PFSK-1 (cell line): Measurements from ENCODE around the gene RAB14.

Source experiments
- FOXP2 ChIP-seq: optimal IDR thresholded peaks from 2 replicates; pipeline ENCODE3; 2011; ENCODE audit warnings: borderline replicate concordance, control low read depth, inconsistent platforms; ENCODE audit not compliant: insufficient read depth; ENCODE audit errors: extremely low read length, extremely low read depth
- POLR2AphosphoS5 ChIP-seq: IDR thresholded peaks from 2 replicates; pipeline ENCODE4 v1.6.1; 2012; ENCODE audit warnings: low read depth, mild to moderate bottlenecking, control low read depth, low read length, moderate library complexity
- REST ChIP-seq, 2 experiments: IDR thresholded peaks; 2 replicates each; pipeline versions ENCODE4 v1.6.1 to v1.8.0; 2011 to 2012; ENCODE audit warnings: low read depth in 2 of 2, low read length in 2 of 2, control low read depth in 1 of 2, inconsistent platforms in 1 of 2, mild to moderate bottlenecking in 1 of 2, moderate library complexity in 1 of 2; ENCODE audit not compliant: insufficient read depth in 1 of 2
- SIN3A ChIP-seq: IDR thresholded peaks from 2 replicates; pipeline ENCODE4 v1.6.1; 2012; ENCODE audit warnings: mild to moderate bottlenecking, low read length, moderate library complexity, borderline replicate concordance; ENCODE audit not compliant: insufficient read depth
- TAF1 ChIP-seq: IDR thresholded peaks from 2 replicates; pipeline ENCODE4 v1.6.1; 2012; ENCODE audit warnings: low read length, control low read depth, borderline replicate concordance; ENCODE audit not compliant: insufficient read depth

Gene RAB14

GRCh38 chr9:121197132-121197531 is 4.5 kb downstream of the RAB14 start:
- no peak for TF ChIP-seq SIN3A
- no peak for TF ChIP-seq POLR2AphosphoS5
- no peak for TF ChIP-seq REST (IDR thresholded peaks at IDR 0.05; ENCODE audit: insufficient read depth in 1 of 2, low read depth in 2 of 2, low read length in 2 of 2)
- no peak for TF ChIP-seq TAF1
- TF ChIP-seq FOXP2 = no peak

- no peak for TF ChIP-seq POLR2AphosphoS5
- no peak for TF ChIP-seq FOXP2
- TF ChIP-seq TAF1 = no peak
- no peak for TF ChIP-seq REST (IDR thresholded peaks at IDR 0.05; ENCODE audit: insufficient read depth in 1 of 2, low read depth in 2 of 2, low read length in 2 of 2)
Observed at GRCh38 chr9:121196389-121196788, 5.3 kb downstream of the RAB14 start.

- TF ChIP-seq TAF1 = no peak
- no peak for TF ChIP-seq SIN3A
- TF ChIP-seq FOXP2 = no peak
- TF ChIP-seq REST (IDR thresholded peaks at IDR 0.05; ENCODE audit: insufficient read depth in 1 of 2, low read depth in 2 of 2, low read length in 2 of 2) = no peak
Observed at GRCh38 chr9:121194730-121195129, 6.9 kb downstream of the RAB14 start.

- TF ChIP-seq SIN3A (no peak), FOXP2 (no peak), POLR2AphosphoS5 (no peak)
Observed at GRCh38 chr9:121192959-121193640, 8.6 kb downstream of the RAB14 start.

- TF ChIP-seq FOXP2 (no peak), REST (IDR thresholded peaks at IDR 0.05; ENCODE audit: insufficient read depth in 1 of 2, low read depth in 2 of 2, low read length in 2 of 2) (no peak), TAF1 (no peak), SIN3A (no peak), POLR2AphosphoS5 (no peak)
Observed at GRCh38 chr9:121192518-121192917, 9.2 kb downstream of the RAB14 start.
